IMR-90 (cell line): ENCODE measurements around the gene SLC25A21. TPM values are rescaled to one million over a fixed set of nuclear protein-coding genes. Genes with fewer than 3 reads are reported as not detected.
A peak's percentile ranks its signal among the peaks of the same experiment; 100 is the strongest.

Source experiments
- ATAC-seq: fragments of 200-7000 bp; cut with Tn5 transposase; 2 replicates; pipeline ENCODE4 v1.9.1; 2020; ENCODE audit warnings: low read depth, mild to moderate bottlenecking, moderate library complexity
- BruUV-seq: library from RNA; stranded (reverse); fragments of 400-500 nt; replicated peaks from 2 replicates; lab custom pipeline; 2021; lab: Mats Ljungman, UMichigan
- CTCF ChIA-PET: fragments of 300-600 bp; formaldehyde crosslinking; extraction: SDS; loops from one replicate; lab custom pipeline; 2021; ENCODE audit warnings: antibody characterized with exemption; lab: Yijun Ruan, JAX
- POLR2A ChIA-PET: fragments of 300-600 bp; sonication (Branson Sonifier 250); formaldehyde crosslinking; loops from one replicate; lab custom pipeline; 2022; ENCODE audit warnings: antibody characterized with exemption; ENCODE audit not compliant: unreplicated experiment; lab: Charles Lee
- DNase-seq: peaks from one replicate; pipeline ENCODE4 v3.0.0; 2013
- H2AFZ ChIP-seq: replicated peaks from 2 replicates; pipeline ENCODE3; 2013; ENCODE audit warnings: low read length, mild to moderate bottlenecking; ENCODE audit not compliant: poor library complexity
- H2AK5ac ChIP-seq: 2 replicates; pipeline ENCODE4 v1.6.1; 2013; ENCODE audit warnings: low read depth, low read length, inconsistent platforms
- H2AK9ac ChIP-seq: replicated peaks from 2 replicates; pipeline ENCODE3; 2013; ENCODE audit warnings: mild to moderate bottlenecking, low read depth, low read length, moderate library complexity; ENCODE audit not compliant: poor library complexity
- H2BK120ac ChIP-seq: 2 replicates; pipeline ENCODE4 v1.6.1; 2013; ENCODE audit warnings: low read depth, low read length, inconsistent platforms
- H2BK15ac ChIP-seq: 3 replicates; pipeline ENCODE4 v1.6.1; 2013; ENCODE audit warnings: low read depth, low read length, inconsistent platforms
- H2BK20ac ChIP-seq: 2 replicates; pipeline ENCODE4 v1.6.1; 2013; ENCODE audit warnings: low read depth, mild to moderate bottlenecking, inconsistent platforms, low read length, moderate library complexity
- H2BK5ac ChIP-seq: 2 replicates; pipeline ENCODE4 v1.6.1; 2013; ENCODE audit warnings: mild to moderate bottlenecking, low read depth, low read length, inconsistent platforms; ENCODE audit not compliant: poor library complexity, severe bottlenecking
- H3K14ac ChIP-seq: replicated peaks from 2 replicates; pipeline ENCODE4 v1.6.1; 2013; ENCODE audit warnings: low read depth, low read length, inconsistent platforms
- H3K18ac ChIP-seq: 2 replicates; pipeline ENCODE4 v1.6.1; 2013; ENCODE audit warnings: low read depth, low read length, control low read depth
- H3K23ac ChIP-seq: 2 replicates; pipeline ENCODE4 v1.6.1; 2013; ENCODE audit warnings: low read depth, low read length, inconsistent platforms
- H3K27ac ChIP-seq: 2 replicates; pipeline ENCODE4 v1.5.1; 2013; ENCODE audit warnings: mild to moderate bottlenecking, control low read depth, low read length; ENCODE audit not compliant: insufficient read depth
- H3K27me3 ChIP-seq: 2 replicates; pipeline ENCODE4 v1.6.1; 2013; ENCODE audit warnings: low read length; ENCODE audit not compliant: control insufficient read depth, insufficient read depth
- H3K36me3 ChIP-seq: 2 replicates; pipeline ENCODE4 v1.6.1; 2013; ENCODE audit warnings: low read length, mixed read lengths; ENCODE audit not compliant: control insufficient read depth, insufficient read depth
- H3K4ac ChIP-seq: 2 replicates; pipeline ENCODE4 v1.6.1; 2013; ENCODE audit warnings: low read depth, low read length, inconsistent platforms
- H3K4me1 ChIP-seq: 2 replicates; pipeline ENCODE4 v1.6.1; 2013; ENCODE audit warnings: low read length, mixed read lengths; ENCODE audit not compliant: control insufficient read depth, insufficient read depth
- H3K4me2 ChIP-seq: 2 replicates; pipeline ENCODE4 v1.6.1; 2013; ENCODE audit warnings: low read depth, mild to moderate bottlenecking, control low read depth, low read length, moderate library complexity
- H3K4me3 ChIP-seq: 2 replicates; pipeline ENCODE4 v1.5.1; 2013; ENCODE audit warnings: low read depth, mild to moderate bottlenecking, control low read depth, low read length, moderate library complexity; ENCODE audit not compliant: insufficient read depth
- H3K56ac ChIP-seq: 2 replicates; pipeline ENCODE4 v1.6.1; 2013; ENCODE audit warnings: low read length, inconsistent platforms; ENCODE audit not compliant: insufficient read depth; ENCODE audit errors: extremely low read depth
- H3K79me1 ChIP-seq, 2 experiments: 2 replicates each; pipeline ENCODE4 v1.6.1; 2013; ENCODE audit warnings: low read length in 2 of 2, inconsistent platforms in 1 of 2, low read depth in 1 of 2
- H3K9ac ChIP-seq: 2 replicates; pipeline ENCODE4 v1.6.1; 2013; ENCODE audit warnings: low read depth, low read length, control low read depth
- H3K9me1 ChIP-seq: 2 replicates; pipeline ENCODE4 v1.6.1; 2013; ENCODE audit warnings: low read length, inconsistent platforms; ENCODE audit not compliant: insufficient read depth
- H3K9me3 ChIP-seq: 2 replicates; pipeline ENCODE4 v1.6.1; 2013; ENCODE audit warnings: low read length; ENCODE audit not compliant: control insufficient read depth, insufficient read depth
- H4K20me1 ChIP-seq: 2 replicates; pipeline ENCODE4 v1.6.1; 2013; ENCODE audit warnings: low read length, inconsistent platforms; ENCODE audit not compliant: insufficient read depth
- H4K5ac ChIP-seq: 2 replicates; pipeline ENCODE4 v1.6.1; 2013; ENCODE audit warnings: mild to moderate bottlenecking, low read depth, low read length, control low read depth
- H4K8ac ChIP-seq, 2 experiments: 2 replicates each; pipeline ENCODE4 v1.6.1; 2013; ENCODE audit warnings: low read depth in 2 of 2, low read length in 2 of 2, control low read depth in 1 of 2, inconsistent platforms in 1 of 2
- H4K91ac ChIP-seq: 2 replicates; pipeline ENCODE4 v1.6.1; 2013; ENCODE audit warnings: low read depth, low read length, inconsistent platforms; ENCODE audit not compliant: insufficient read depth
- RCOR1 ChIP-seq: IDR thresholded peaks from 2 replicates; pipeline ENCODE4 v1.6.1; 2012; ENCODE audit warnings: mild to moderate bottlenecking, low read length, improper control_type of control experiment; ENCODE audit not compliant: insufficient replicate concordance
- SMC3 ChIP-seq: fragments of 150-350 bp; IDR thresholded peaks from 2 replicates; pipeline ENCODE4 v1.6.1; 2016; ENCODE audit warnings: low read depth, mild to moderate bottlenecking, antibody characterized with exemption, low read length, moderate library complexity
- WGBS, 2 experiments: methylation state at CpG; one replicate each; pipeline versions ENCODE4 v1.1.5 to v1.1.7; 2013; ENCODE audit warnings: missing lambda C conversion rate in 2 of 2; ENCODE audit not compliant: insufficient read length in 1 of 2; ENCODE audit errors: extremely low coverage in 2 of 2; 5-methylcytosine and 5-hydroxymethylcytosine counted together
- dilution Hi-C: fragments of 300-500 bp; cut with HindIII; formaldehyde crosslinking; loops from one replicate; pipeline ENCODE4 v1.14.3; 2018; ENCODE audit warnings: low sequenced_read_pairs; ENCODE audit not compliant: unreplicated experiment
- in situ Hi-C: fragments of 300-500 bp; cut with MboI; formaldehyde crosslinking; loops from 3 replicates; pipeline ENCODE4 v1.14.3; 2019; ENCODE audit warnings: low sequenced_read_pairs, inconsistent platforms, mixed read lengths
- intact Hi-C: fragments of 100-400 bp; cut with micrococcal nuclease; formaldehyde crosslinking; loops from 2 replicates; pipeline ENCODE4 v1.10.0; 2022
- polyA plus RNA-seq, 3 experiments: library from polyadenylated mRNA; depleted of rRNA; stranded (reverse); fragments of >200 nt; gene quantifications; 2 replicates each; pipeline ENCODE4 v1.2.3, GENCODE V29; 2012; ENCODE audit warnings: low replicate concordance in 1 of 3
- total RNA-seq: library from RNA; depleted of rRNA; stranded (reverse); fragments of >200 nt; gene quantifications from 2 replicates; pipeline ENCODE4 v1.2.3, GENCODE V29; 2012

Gene SLC25A21
- total and polyA plus RNA-seq, 2 of the 4 experiments (the other 2 are of a cell fraction) = 0.62 to 0.90 TPM

DNA sequence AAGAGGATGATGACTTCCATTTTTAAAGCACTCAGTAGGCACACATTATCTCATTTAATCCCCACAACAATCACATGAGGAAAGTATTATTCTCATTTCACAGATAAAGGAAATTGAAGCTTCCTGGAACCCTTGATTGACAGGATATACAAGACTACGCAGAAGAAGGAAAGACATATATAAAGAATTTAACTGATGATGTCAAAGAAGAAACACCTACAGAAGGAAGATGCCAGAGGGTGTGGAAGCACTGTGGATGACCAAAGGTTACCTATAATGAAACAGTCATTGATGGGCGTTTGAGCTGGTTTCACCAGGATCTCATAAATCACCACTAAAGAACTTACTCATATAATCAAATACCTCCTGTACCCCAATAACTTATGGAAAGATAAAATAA lies 197.4 kb downstream of the SLC25A21 start:
- Histone ChIP-seq H3K9me3 (no peaks in the 10 kb centered on the region), H2AK9ac (no peak overlapping the region), H2BK5ac (peak overlapping the region; percentile 50), H3K27me3 (no peaks in the 10 kb centered on the region), H3K4me2 (no peak overlapping the region), H3K18ac (peak overlapping the region; percentile 90; the same call in 1 of the 2 replicates), H2BK20ac (peak overlapping the region; percentile 36; the same call in 1 of the 2 replicates), H4K8ac (peak overlapping the region in 1 of 2 experiments; percentile 13; a peak in 1 of 4 replicates), H3K23ac (no peak overlapping the region), H3K9me1 (peaks cover 12% of the 10 kb centered on the region), H2BK120ac (peak overlapping the region; percentile 56), H4K91ac (peak overlapping the region; percentile 31; the same call in 1 of the 2 replicates), H3K79me1 (no peaks in the 10 kb centered on the region; a peak in 1 of 4 replicates), H3K9ac (no peak overlapping the region), H2BK15ac (0 out of 3 replicates have a peak overlapping the region, but pooled peaks have one; percentile 15), H2AFZ (no peak overlapping the region), H3K4me1 (peaks cover 12% of the 10 kb centered on the region), H2AK5ac (0 out of 2 replicates have a peak overlapping the region, but pooled peaks have one; percentile 41), H3K4ac (0 out of 2 replicates have a peak overlapping the region, but pooled peaks have one; percentile 8), H4K20me1 (no peaks in the 10 kb centered on the region), H3K14ac (no peak overlapping the region), H3K27ac (no peak overlapping the region), H4K5ac (no peak overlapping the region), H3K56ac (no peak overlapping the region), H3K36me3 (no peaks in the 10 kb centered on the region), H3K4me3 (no peak overlapping the region)
- ATAC-seq (no peak), DNase-seq (no peak)
- CTCF ChIA-PET = interaction anchor here (1.4 kb wide), 1 partner anchor 13 kb away, joined by 4 read pairs; no protein-coding TSS in a partner anchor
- intact Hi-C loops = no loop called here
- BruUV-seq = no TSS peak
- POLR2A ChIA-PET = no interaction called here
- WGBS, 2 experiments = no CpG with 5 or more reads among the region's 2 CpGs
- dilution Hi-C loops = no loop called here
- no peak for TF ChIP-seq RCOR1
- TF ChIP-seq SMC3 = no peak
- in situ Hi-C loops = no loop called here
